HG02870 (cell line): ENCODE results near the gene KLHL22.
"Not testable (repeated sequence)": the region's sequence is repeated elsewhere in the genome, so short reads cannot be mapped to it uniquely, and the experiment has no call there.

Source experiments
- ATAC-seq: cut with Tn5 transposase; IDR thresholded peaks from one replicate; pipeline ENCODE4 v1.9.1; 2021; ENCODE audit warnings: mild to moderate bottlenecking, moderate library complexity; ENCODE audit not compliant: unreplicated experiment

Gene KLHL22

DNA sequence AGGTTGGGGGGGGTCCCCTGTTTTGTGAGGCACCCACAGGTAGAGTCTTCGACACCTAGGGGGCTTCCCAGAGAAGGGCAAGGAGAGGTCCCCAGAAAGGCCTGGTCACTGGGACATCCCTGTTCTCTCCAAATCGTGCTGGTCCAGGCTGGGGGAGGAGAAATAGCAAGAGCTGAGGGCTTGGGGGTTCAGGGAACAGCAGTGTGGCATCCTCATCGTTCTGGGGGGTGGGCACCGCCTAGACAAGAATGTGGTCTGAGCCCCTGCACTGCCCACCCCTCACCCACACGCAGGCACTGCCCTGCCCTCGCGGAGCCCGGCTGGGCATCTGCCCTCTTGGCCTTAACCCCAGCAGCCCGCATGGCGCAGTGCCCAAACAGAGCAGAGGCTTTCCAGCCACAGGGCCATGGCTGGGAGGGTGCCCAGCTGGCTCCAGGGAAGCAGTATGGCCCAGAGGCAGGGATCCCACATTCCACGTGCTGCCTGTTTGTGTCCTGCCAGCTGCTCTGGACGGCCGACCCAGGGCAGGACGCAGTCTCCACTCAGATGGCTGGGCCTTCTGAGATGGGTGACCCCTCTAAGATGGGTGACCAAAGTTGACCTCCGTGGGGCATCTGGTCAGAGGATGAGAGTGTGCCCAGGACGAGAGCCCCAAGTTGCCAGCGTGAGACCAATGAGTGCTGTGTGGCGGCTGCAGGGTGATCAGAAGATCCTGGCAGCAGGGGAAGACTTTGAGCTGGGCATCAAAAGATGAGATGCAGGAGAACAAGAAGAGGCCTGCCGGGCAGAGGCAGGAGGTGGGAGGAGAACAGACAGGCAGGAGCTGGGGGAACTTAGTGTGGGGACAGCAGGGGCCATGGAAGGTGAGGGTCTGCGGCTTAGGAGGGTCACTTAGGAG is 72.3 kb downstream of the KLHL22 start:
- no peak for ATAC-seq

DNA sequence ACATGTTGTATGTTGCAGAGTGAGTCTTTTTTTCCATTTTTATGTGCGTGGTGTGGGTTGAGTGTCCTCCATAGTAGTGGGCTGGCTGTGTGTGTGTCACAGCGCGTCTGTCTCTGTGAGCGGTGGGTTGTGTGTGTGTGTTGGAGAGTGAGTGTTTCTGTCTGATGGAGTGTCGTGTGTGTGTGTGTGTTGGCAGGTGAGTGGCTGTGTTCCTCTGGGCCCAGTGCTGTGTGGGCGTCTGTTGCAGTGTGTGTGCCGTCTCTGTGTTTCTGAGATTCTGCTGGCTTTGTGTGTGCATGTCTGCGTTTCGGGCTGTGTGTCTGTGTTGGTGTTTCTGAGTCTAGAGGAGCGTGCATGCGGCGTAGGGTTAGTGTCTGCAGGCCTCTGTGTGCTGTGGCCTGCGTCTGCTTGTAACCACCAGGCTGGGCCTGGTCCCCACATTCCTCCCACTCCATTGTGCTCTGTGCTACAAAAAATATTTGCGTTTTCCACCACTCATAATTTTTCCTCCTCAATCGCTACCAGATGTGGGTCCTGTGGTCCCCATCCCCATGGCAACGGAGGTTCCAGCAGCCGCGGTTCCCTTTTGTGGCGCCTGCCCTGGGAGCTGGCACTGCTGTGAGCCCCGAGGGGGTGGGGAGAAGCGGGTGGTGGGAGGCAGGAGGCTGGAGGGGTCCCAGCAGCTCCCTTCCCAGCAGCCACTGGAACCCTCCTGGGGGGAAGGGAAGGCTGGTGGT is 73.2 kb downstream of the KLHL22 start:
- ATAC-seq = no peak

DNA sequence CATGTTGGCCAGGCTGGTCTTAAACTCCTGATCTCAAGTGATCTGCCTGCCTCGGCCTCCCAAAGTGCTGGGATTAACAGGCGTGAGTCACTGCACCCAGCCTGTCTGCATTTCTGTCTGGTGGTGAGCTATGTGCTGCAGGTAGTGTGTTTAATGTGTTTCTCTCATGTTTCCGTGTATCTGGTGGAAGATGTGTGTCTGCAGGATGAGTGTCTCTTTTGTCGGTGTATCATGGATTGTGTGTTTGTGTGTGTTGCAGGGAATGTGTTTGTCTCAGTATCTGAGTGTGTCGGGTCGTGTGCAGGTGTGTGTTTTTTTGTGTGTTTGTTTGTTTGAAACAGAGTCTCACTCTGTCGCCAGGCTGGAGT is 74.1 kb downstream of the KLHL22 start:
- no peak for ATAC-seq

DNA sequence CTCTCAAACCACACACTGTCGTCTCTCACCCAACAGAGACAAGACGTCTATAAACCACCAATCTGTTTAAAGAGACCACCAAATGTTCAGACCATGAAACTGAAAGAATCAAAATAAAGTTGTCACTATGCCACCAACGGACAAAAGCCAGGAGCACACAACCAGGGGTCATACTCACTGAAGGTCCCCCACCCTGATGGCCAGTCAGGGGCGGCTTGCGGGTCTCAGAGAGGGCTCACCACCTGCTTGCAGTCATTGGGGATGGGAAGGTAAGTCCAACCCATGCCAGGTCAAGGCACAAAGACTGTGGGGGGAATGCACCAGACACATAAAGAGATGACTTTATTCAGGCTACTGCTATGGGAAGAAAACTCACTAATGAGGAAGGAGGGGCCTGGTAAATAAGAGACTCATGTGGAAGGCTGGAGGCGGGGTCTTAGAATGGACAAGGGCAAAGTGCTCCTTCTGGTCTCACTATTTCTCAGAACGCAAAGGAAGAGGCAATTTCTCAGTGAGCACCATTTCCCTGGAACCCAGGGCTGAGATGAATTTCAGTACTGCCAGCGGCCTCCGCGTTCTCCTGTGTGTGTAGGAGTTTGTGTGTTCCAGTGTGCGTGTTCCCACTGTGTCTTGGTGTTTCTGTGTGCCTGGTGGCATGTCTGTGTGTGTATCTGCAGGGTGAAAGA is 75.3 kb downstream of the KLHL22 start:
- no peak for ATAC-seq

DNA sequence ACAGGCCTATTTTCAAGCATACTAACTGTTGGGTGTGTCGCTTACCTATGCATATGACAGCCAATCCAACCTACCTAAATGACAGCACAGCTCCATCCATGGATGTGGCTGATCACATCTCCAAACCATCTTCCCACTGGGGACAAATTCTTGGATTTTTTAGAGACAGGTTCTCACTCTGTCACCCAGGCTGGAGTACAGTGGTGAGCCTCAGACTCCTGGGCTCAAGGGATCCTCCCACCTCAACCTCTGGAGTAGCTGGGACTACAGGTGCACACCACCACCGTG is 76.0 kb downstream of the KLHL22 start:
- ATAC-seq = no peak

DNA sequence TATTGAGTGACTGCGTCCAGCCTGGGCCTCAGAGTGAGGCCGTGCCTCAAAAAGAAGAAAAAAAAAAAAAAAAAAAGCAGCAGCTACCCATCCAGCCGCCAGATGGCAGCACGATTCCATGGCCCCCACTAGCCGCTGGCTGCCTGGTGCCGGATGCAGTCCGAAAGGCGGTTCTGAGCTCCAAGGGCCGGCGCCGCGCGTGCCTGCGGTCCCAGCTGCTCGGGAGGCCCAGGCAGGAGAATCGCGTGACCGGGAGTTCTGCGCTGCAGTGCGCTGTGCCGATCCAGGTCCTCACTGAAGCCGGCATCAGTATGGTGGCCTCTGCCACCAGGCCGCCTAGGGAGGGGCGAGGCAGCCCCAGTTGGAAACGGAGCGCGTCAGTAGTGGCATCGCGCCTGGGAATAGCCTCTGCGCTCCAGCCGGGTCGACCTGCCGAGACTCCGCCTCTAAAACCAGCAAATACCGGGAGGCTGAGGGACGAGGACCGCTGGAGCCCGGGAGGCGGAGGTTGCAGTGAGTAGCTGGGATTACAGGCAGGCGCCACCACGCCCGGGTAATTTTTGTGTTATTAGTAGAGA is 77.3 kb downstream of the KLHL22 start:
- ATAC-seq = no peak

DNA sequence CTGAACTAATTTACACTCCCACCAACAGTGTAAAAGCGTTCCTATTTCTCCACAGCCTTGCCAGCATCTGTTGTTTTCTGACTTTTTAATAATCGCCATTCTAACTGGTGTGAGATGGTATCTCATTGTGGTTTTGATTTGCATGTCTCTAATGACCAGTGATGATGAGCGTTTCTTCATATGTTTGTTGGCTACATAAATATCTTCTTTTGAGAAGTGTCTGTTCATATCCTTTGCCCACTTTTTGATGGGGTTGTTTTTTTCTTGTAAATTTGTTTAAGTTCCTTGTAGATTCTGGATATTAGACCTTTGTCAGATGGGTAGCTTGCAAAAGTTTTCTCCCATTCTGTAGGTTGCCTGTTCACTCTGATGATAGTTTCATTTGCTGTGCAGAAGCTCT is 79.9 kb downstream of the KLHL22 start:
- not testable (repeated sequence) for ATAC-seq

DNA sequence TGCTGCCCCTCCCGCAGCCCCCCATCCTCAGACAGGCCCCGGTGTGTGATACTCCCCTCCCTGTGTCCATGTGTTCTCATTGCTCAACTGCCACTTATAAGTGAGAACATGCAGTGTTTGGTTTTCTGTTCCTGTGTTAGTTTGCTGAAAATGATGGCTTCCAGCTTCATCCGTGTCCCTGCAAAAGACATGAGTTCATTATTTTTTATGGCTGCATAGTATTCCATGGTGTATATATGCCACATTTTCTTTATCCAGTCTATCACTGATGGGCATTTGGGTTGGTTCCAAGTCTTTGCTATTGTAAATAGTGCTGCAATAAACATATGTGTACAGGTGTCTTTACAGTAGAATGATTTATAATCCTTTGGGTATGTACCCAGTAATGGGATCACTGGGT is 80.4 kb downstream of the KLHL22 start:
- not testable (repeated sequence) for ATAC-seq

DNA sequence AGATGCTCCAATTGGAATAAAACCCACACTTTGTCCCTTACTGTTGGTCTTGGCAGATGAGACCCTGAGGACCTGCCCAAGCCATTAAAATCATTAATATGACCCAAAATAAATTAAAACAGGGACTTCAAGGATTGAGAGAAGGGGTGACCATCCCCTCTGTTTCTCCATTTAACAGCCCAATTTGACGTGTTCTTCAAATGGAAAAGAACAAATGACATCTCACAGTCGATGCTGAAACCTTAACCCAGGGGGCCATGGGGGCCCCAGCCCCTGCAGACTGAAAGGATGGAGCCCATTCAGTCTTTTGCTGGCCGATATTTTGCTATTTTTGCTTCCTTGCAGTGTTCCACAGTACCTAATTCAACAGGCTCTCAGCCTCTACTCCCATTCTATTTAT is 81.1 kb downstream of the KLHL22 start:
- no peak for ATAC-seq

DNA sequence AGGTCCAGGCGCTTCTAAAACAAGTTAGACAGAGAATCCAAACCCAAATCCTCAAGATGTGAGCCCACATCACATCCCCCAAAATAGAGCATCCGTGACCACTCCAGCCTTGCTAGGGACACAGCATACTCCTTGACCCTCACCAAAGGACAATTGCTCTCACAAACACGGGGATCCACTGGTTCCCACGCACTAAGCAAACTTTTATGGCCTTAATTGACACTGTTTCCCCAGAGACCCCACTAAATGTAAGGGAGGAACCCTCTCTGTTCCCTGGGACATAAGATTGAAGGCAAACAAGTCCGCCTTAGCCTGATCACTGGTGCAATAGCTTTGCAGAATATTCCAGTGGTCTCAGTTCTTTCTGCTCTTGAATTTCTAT is 81.5 kb downstream of the KLHL22 start:
- ATAC-seq = no peak

DNA sequence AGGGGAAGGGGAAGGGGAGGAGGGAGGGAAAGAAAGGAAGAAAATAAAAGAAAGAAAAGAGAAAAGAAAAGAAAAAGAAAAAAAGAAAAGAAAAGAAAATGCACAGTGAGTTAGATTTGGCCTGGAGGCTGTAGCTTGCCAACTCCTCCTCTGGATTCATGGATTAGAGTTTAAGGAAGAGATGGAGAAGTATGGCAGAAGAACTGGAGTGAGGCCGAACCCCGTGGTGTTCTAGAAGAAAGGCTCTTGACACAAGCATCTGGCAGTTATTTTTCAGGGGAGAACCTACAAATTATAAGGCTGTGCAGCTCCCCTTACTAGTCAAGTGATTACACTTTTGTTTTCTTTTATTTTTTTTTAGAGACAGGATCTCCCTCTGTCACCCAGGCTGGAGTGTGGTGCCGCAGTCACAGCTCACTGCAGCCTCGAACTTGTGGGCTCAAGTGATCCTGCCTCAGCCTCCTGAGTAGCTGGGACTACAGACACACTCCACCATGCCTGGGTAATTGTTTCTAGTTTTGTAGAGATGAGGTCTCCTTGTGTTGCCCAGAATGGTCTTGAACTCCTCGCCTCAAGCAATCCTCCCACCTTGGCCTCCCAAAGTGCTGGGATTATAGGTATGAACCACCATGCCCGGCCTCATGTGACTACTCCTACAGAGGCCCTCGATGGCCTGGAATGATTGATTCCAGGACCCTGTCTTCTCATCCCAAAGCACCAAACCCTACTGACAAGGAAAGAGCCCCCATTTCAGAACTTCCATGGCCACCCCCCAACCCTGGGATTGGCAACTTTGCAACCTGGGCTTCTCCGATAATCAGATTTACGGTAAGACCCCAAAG is 82.2 kb downstream of the KLHL22 start:
- no peak for ATAC-seq

DNA sequence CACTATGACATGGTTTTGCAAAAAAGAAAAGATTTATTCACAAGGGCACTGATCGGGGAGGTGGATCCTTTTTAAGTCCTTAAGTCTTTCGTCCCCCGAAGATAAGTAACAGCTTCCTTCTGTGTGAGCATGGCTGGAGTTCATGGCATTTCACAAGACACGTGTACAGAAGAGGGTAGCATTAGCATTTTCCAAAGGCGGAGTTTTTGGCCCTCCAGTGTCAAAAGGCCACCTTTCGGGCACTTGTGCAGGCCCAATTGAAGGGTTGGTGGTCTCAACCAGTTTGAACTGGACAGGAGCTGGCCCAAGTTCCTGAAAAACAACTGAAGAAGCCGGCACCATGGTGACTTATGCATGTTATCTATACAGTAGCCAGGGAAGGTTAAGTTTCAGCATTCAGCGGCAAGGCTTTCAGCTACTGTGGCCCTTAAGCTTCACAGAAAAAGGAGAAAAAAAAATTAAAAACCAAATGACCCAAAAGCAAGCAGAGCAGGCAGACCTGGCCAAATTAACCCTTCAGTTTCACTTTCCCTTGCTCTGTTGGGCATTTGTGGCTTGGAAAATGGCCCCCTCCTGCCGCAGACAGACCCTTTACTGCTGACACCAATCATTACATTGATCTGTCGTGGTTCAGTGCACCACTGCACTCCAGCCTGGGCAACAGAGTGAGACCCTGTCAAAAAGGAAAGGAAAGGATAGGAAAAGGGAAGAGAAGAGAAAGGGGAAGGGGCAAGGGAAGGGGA is 83.0 kb downstream of the KLHL22 start:
- ATAC-seq = no peak

DNA sequence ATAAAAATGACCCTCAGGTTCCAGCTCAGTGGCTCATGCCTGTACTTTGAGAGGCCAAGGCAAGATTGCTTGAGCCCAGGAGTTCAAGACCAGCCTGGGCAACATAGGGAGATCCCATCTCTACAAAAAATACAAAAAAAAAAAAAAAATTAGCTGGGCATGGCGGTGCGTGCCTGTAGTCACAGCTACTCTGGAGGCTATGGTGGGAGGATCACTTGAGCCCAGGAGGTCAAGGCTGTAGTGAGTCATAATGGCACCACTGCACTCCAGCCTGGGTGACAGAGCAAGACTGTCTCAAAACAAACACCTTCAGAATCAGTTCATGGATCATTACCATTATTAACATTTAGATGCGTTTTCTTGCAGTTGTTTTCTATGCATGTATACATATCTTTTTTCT is 86.2 kb downstream of the KLHL22 start:
- not testable (repeated sequence) for ATAC-seq

DNA sequence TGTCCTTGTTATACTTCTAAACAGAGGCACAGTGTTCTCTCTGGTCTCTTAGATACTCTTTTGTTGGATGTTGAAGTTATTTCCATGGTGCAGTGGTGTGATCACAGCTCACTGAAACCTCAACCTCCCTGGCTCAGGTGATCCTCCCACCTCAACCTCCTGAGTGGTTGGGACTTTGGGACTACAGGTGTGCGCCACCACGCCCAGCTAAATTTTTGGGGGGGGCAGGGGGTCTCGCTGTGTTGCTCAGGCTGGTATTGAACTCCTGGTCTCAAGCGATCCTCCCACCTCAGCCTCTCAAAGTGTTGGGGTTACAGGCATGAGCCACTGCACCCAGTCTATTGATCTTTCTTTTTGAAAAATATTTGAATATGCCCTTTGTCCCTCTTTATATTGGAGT is 86.7 kb downstream of the KLHL22 start:
- no peak for ATAC-seq

DNA sequence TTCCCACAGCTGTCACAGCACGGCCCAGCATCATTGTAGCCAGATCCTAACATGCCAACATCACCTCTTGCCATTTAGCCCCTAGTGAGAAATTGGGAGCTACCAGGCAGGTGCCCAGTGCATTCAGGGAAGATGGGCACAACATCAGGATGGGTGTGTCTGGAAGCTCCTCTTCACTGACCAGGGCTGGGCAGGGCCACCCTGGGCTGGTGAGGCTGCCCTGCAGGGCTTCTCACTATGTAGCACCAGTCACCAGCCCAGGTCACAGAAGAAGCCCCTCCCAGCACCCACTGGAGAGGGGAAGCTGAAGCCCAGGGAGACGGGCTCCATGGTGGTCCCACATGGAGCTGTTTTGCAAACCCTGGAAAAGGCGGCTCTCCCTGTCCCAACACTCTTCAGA is 87.8 kb downstream of the KLHL22 start:
- no peak for ATAC-seq

DNA sequence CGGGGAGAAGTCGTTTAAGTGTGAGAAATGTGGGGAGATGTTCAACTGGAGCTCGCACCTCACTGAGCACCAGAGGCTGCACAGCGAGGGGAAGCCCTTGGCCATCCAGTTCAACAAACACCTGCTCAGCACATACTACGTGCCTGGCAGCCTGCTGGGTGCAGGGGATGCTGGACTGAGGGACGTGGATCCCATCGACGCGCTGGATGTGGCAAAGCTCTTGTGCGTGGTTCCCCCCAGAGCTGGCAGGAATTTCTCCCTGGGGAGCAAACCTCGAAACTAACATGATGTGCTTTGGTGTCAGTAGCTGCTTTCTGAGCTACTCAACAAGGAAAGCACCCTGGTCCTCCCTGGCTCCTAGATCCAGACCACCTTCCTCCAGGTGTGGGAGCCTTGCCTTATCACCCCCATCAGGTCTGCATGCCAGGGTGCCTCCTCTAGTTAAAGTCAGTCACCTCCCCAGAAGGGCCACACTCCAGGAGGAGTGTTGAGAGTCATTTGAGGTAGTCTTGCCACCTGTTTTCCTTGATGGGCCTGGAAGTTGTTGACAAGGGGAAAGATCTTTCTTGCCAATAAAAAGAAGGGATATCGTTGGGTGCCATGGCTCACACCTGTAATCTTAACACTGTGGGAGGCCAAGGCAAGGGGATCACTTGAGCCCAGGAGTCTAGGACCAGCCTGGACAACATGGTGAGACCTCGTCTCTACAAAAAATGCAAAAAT is 88.7 kb downstream of the KLHL22 start:
- no peak for ATAC-seq

DNA sequence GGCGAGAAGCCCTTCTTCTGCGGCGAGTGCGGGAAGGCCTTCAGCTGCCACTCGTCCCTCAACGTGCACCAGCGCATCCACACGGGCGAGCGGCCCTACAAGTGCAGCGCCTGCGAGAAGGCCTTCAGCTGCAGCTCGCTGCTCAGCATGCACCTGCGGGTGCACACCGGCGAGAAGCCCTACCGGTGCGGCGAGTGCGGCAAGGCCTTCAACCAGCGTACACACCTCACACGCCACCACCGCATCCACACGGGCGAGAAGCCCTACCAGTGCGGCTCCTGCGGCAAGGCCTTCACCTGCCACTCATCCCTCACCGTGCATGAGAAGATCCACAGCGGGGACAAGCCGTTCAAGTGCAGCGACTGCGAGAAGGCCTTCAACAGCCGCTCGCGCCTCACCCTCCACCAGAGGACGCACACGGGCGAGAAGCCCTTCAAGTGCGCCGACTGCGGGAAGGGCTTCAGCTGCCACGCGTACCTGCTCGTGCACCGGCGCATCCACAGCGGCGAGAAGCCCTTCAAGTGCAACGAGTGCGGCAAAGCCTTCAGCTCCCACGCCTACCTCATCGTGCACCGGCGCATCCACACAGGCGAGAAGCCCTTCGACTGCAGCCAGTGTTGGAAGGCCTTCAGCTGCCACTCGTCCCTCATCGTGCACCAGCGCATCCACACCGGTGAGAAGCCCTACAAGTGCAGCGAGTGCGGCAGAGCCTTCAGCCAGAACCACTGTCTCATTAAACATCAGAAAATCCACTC is 89.5 kb downstream of the KLHL22 start:
- ATAC-seq = no peak

DNA sequence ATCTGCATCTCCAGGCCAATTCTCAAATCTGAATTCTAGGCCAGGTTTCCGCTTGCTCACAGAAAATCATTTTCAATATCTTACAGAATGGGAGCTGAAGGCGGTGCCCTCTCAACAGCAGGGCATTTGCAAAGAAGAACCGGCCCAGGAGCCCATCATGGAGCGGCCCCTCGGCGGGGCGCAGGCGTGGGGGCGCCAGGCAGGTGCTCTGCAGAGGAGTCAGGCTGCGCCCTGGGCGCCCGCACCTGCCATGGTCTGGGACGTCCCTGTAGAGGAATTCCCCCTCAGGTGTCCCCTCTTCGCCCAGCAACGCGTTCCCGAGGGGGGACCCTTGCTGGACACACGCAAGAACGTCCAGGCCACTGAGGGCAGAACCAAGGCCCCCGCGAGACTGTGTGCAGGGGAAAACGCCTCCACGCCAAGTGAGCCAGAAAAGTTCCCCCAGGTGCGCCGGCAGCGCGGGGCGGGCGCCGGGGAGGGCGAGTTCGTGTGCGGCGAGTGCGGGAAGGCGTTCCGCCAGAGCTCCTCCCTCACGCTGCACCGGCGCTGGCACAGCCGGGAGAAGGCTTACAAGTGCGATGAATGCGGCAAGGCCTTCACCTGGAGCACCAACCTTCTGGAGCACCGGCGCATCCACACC is 90.2 kb downstream of the KLHL22 start:
- no peak for ATAC-seq
